Epidermal melanocyte (primary cell): Measurements from ENCODE around the gene C12orf56.
"Not testable (repeated sequence)": the region's sequence is repeated elsewhere in the genome, so short reads cannot be mapped to it uniquely, and the experiment has no call there.

Source experiments
- DNase-seq: peaks from one replicate; pipeline ENCODE4 v3.0.0; 2011; ENCODE audit warnings: low spot score; ENCODE audit not compliant: insufficient read length

Gene C12orf56

DNA sequence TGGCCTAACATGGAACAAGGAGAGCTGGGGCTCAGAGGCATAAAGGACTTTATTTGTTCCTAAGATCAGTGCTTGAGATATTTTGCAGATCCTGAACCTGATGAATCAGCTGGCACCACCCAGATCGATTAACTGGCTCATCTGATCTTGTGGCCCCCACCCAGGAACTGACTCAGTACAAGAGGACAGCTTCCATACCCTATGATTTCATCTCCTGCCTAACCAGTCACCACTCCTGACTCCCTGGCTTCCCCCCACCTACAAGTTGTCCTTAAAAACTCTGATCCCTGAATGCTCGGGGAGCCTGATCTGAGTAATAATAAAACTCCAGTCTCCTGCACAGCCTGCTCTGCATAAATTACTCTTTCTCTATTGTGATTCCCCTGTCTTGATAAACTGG lies 5.1 kb downstream of the C12orf56 start:
- DNase-seq = no peak

DNA sequence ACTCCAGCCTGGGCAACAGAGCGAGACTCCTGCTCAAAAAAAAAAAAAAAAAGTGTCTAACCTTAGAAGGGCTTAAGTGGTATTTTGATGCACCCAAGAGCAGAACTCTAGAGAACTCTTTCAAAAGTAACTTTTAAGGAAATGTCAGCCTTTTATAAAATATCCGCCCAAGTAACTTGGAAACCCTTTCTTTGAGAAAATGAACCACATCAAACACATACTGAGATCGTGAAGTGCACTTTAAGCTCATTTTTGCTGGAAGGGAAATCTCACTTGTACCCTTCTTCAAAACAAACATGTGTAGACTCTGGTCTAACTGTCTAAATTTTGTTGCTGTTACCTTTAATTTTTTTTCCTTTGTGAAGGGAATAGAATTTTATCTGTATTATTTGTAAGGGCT lies 5.5 kb downstream of the C12orf56 start:
- no peak for DNase-seq

DNA sequence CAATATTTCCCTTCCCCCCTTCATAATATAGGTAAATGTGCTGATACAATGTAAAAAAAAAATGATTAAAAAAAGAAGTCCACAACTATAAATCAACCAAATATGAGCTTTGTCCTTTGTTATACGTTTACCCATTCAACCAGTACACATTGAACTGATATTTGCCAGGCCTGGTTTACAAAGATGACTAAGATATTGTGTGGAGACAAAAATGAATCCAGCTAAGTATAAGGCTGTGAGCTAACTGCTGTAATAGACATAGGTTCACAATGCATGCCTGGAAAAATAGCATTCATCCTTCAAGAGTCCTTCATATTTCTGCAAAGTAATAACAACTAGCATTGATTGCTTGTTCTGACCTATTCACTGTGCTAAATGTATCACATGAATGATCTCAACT lies 6.9 kb downstream of the C12orf56 start:
- no peak for DNase-seq

DNA sequence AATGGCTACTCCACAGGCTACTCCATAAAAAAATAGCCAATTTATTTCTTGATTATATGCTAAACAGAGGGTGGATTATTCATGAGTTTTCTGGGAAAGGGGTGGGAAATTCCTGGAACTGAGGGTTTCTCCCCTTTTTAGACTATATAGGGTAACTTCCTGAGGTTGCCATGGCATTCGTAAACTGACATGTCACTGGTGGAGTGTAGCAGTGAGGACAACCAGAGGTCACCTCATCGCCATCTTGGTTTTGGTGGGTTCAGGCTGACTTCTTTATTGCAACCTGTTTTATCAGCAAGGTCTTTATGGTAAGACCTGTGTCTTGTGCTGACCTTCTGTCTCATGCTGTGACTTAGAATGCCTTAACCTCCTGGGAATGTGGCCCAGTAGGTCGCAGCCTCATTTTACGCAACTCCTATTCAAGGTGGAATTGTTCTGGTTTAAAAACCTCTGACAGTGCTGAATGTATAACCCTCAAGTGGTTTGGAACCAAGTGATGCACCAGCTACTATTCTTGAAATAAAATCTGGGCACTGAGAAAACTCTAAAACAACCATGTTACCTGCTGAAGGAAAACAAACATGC lies 27.7 kb downstream of the C12orf56 start:
- no peak for DNase-seq

DNA sequence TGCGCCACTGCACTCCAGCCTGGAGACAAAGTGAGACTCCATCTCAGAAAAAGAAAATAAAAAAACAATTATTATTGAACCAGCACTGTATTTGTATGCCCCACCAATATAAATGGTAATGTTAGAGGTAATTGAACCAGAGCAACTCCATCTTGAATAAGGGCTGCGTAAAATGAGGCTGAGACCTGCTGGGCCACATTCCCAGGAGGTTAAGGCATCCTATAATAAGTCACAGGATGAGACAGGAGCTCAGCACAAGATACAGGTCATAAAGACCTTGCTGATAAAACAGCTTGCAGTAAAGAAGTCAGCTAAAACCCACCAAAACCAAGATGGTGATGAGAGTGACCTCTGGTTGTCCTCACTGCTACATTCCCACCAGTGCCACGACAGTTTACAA lies 29.4 kb downstream of the C12orf56 start:
- DNase-seq = not testable (repeated sequence)

DNA sequence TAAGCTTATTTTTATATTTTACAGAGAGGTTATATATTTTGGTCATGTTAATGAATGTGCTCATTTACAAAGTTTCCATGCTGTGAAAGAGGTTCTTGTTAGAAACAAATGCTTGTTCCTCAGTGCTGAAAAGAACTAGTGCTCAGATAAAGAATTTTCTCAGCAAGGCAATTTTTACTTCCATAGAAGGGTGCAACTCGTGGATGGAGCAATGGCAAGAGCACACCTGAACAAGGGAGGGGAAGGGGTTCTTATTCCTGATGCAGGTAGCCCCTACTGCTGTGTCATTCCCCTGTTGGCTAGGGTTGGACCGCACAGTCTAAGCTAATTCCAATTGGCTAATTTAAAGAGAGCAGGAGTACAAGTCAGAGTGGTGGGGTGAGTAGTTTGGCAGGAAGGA lies 34.3 kb downstream of the C12orf56 start:
- not testable (repeated sequence) for DNase-seq

DNA sequence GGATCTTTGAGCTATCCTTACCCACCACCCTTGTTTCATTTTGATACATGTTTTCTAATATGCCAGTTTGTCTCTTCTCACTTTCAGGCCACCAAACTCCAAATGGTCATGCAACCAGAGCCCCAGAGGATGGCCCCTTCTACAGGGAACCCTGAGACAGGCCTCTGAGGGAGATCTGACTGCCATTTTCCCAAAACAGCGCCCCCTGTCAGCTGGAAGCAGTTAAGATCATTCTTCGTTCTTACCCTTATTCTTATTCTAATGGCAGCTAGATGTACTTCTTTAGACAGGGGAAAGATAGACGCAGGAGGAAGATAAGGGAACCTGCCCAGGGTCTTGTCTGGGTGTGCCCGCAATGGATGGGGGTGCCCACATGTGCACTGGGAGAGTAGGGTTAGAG lies 38.4 kb downstream of the C12orf56 start:
- no peak for DNase-seq

DNA sequence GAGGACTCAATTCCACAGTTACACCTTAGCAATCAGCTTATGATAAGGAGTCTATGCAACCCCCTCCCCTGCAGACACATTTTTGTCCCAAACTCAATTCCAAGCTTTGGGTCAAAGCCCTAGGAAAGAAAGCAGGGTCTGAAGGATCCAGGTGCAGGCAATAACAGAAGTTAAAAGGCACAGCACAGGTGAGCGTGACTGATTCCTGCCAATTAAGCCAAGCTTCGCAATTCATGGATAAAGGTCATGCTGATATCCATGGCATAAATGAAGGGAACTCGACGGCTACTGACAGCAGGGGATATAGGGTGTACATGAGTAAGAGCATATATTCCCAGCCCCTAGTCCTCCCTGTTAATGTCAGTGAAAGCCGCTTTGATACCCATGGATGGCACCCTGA lies 39.3 kb downstream of the C12orf56 start:
- DNase-seq = no peak

DNA sequence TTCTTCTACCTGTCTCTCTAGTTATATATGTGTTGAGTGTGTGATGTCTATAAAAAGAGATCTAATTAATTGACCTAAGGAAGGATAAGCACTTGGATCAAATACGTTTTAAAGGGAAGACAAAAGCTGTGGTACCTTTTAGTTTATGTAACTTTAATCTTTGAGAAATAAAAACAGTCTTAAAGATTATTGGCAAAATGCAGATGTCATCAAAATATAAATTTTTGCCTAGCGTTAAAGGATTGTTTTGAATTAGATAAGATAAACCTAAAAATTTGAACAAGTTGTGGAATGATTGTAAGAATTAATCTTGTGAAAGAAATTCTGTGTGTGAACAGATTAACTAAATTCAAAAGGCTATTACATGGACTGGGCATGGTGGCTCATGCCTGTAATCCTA lies 42.9 kb downstream of the C12orf56 start:
- no peak for DNase-seq

DNA sequence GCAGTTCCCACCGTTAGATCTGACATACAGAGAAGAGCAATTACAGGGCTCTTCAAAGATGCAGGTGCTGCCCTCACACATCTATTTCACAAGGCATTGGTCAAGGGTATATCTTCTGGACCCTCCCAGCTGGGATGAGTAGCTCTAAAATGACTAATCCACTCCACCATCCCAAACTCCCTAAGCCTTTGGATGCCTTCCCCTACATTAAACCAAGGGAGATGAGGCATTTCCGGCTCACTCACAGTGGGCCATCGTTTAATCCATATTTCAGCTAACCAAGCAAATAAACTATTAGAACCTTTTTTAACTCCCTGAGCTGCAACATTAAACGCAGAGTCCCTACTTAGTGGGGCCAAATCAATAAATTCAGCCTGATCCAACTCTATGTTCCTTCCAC lies 45.9 kb downstream of the C12orf56 start:
- not testable (repeated sequence) for DNase-seq

DNA sequence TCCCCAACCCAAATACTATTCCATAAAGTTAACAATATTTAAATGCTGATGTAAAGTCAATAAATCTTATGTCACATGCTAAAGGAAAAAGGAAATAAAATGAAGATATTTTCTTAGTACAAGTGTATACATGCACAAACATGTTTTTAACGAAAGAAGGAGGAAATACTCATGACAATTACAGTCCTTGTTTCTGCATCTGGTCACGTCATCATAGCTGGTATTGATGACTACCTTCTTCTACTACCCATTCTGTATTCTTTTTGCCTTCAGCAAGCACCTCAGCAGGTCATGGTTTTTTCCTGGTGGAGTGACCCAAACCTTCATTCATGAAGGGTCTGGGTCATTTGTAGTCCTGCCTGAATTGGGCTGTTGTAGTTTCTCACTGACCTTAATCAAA lies 50.0 kb downstream of the C12orf56 start:
- DNase-seq = not testable (repeated sequence)

DNA sequence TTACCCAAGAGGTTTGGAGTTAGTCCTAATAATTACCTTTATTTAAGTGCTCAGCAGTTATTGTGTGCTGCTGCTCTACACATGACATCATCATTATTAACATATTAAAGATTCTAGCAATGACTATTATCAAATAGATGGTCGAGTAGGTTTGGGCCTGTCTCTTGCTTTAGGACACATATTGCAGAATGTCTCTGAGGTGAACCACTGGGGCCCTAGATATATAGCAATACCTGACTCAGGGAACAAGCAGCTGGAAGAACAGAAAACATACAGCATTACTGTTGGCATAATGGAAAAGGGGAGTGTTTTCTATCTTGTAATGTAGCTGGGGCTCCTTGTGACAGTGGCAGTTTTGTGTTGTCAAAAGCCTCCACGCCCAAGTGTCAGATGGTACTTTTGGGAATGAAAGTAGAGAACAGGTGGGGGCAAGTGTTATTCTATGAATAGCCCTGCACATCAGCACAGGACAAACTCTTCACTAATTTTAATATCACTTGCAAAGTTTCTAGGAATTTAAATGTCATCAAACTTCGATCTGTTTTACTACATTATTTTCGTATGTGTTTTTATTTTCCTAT lies 54.6 kb downstream of the C12orf56 start:
- no peak for DNase-seq

DNA sequence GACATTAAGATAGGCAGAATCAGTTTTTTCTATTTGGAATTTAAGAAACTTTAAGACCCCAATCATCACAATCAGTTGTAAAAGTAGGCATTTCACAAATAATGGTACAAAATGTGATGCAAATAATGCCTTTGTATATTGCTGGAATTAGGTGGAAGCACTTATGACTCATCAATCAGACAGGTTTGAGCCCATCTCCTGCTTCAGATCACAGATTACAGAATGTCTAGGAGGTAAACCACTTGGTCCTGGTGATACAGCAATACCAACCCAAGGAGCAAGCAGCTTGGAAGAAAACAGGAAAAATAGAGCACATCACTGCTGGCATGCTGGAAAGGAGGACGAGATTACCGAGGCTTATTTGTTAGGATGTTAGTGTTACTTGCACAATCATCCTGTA lies 57.6 kb downstream of the C12orf56 start:
- DNase-seq = no peak

DNA sequence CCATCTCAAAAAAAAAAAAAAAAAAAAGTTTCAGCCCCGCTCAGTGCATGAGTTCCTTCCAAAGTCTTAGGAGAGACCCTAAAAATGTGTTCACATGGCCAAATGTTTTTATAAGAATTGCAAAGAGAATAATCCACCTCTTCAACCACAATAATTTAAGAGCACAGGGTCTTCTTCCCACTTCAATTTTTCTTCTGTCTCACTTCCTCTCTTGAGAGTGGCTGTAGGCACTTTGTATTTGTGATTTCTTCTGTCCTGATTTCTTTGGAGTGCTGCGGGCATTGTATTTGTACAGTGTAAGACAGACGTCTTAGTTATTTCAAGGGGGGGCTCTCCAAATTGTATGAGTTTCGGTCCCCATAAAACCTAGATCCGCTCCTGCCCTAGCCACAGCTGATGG lies 58.3 kb downstream of the C12orf56 start:
- DNase-seq = no peak

DNA sequence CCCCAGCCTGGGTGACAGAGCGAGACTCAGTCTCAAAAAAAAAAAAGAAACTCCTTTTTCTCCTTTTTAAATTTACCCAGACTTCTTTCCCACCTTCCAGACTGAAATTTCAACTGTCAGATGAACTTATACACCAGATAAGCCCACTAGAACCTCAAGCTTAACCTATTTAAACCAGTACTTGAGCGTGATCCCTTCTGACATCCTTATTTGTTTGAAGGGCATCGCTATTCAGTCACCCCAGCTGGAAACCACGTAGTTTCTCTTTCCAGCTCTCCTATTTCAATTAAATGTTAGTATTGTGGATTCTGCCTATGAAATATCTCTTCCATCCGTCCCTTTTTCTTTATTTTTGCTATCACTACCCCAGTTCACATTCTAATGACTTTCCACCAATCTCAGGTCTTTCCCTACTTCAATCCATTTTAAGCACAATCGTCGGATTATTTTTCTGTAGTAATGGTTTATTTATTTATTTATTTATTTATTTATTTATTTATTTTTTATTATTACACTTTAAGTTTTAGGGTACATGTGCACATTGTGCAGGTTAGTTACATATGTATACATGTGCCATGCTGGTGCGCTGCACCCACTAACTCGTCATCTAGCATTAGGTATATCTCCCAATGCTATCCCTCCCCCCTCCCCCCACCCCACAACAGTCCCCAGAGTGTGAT lies 61.4 kb downstream of the C12orf56 start:
- DNase-seq = not testable (repeated sequence)

DNA sequence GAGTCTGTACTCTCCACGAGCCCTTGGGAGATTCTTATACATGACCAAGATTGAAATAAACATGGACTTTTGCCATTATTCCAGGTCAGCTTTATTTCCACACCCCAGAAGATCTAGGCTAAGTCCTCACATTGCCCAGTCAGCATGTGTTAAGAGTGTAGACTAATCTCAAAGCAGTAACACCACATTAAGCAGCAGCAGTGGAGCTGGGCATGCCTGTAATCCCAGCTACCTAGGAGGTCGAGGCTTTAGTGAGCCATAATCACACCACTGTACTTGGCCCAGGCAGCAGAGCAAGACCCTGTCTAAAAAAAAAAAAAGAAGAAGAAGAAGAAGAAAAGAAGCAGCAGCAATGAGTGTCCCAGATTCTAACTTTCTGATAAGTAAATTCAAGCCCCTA lies 65.5 kb downstream of the C12orf56 start:
- DNase-seq = no peak

DNA sequence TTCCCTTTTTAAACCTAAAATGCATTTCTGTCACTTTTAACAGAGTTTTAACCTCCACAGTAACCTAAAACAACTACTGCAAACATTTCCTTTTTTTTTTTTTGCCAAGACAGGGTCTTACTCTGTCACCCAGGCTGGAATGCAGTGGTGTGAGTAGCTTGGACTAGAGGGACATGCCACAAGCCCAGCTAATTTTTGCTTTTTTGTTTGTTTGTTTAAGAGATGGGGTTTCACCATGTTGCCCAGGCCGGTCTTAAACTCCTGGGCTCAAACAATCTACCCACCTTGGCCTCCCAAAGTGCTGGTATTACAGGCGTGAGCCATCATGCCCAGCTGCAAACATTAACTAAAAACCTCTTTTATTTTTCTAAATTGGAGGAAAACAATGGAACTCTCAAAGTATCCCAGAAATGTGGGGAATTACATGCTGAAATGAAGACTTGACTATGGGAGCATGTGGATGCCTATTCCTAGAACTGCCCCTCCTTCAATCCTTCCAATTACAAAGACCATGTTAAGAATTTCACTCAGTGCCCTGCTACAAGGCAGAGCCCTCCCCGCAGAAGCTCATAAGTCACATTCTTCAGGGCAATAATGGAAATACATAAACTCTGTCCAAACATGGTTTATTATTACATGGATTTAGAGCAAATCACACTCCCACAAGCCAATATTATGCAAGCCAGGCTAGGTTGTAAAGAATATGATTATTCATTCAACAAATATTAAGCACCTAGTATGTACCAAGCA lies 66.9 kb downstream of the C12orf56 start:
- no peak for DNase-seq

DNA sequence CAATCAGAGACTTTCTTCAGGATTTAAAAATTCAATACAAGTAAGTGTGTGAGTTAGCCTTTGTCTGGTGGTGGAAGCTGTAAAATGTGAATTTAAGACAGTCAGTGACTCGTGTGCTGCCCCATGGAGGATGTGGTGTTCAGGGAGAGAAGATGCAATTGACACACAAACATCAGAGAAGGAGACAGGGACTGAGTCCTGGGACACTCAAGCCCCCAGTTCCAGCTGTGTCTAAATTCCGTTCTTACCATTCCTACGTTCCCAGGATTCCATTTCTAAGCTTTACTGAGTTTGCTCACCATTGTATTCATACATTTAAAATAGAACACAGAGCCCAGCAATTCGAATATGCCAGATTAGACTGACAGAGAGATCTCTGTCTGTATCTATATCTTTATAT lies 67.6 kb downstream of the C12orf56 start:
- no peak for DNase-seq

DNA sequence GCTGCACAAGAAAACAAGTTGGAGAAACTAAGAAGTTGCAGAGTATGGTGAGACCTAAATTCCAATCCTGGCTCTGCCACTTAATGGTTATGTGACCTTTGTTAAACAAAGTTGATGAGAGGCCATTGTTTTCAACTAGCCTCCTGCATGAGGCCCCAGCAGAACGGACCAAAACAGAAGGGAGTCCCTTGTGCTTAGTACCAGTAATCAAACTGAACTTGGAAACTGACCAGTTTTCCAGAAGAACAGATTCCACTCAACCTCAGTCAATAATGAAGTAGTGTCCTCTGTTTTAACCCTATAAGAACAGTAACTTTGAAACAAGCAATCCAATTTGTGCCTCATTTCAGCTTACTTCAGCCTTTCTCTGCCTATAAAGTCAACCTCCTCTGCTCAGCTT lies 69.9 kb downstream of the C12orf56 start:
- no peak for DNase-seq

DNA sequence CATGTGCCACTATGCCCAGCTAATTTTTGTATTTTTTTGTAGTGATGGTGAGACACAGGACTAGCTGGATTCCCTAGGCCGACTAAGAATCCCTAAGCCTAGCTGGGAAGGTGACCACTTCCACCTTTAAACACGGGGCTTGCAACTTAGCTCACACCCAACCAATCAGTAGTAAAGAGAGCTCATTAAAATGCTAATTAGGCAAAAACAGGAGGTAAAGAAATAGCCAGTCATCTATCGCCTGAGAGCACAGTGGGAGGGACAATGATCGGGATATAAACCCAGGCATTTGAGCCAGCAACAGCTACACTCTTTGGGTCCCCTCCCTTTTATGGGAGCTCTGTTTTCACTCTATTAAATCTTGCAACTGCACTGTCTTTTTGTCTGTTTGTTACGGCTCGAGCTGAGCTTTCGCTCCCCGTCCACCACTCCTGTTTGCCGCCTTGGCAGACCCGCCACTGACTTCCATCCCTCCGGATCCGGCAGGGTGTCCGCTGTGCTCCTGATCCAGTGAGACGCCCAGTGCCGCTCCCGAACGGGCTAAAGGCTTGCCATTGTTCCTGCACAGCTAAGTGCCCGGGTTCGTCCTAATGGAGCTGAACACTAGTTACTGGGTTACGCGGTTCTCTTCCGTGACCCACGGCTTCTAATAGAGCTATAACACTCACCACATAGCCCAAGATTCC lies 70.9 kb downstream of the C12orf56 start:
- DNase-seq = not testable (repeated sequence)

DNA sequence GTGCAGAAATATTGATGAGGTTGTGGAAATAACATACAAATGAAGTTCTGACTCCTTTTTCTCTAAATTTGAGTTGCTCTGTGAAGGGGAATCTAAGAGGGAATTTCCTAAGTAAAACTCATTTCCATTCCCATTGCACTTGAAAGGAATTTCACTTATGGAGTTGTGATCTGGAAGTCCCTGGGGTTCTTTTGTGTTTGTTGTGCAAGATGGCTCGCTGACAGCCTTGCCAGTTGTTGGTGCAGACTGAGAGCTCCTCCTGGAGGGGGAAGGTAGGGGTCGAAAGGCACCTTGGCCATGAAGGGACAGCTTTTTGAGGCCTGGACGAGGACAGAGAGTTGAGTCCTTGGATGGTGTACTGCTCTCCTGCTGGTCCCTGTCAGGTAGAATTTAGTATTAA lies 72.0 kb downstream of the C12orf56 start:
- DNase-seq = no peak

DNA sequence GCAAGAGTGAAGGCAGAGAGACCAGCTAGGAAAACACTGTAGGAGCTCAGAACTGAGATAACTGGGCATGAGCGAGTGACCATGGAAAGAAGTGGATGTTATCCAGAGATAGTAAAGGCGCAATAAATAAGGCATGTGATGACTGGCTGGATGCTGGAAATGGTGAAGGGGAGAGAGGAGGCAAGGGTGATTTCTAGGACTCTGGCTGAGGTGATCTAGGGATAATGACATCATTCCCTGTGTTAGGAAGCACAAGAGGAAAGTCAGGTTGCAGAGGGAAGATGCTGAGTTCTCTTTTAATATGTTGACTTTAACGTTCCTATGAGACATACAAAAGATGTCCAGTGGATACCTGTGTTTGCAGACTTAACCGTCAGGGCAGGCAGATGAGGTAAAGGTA lies 78.7 kb downstream of the C12orf56 start:
- no peak for DNase-seq
